COLO829 (cell line): ENCODE data around the gene PSTPIP1.

Experiments
- DNase-seq: peaks from one replicate; pipeline ENCODE4 v3.0.0; 2012; ENCODE audit warnings: low spot score

Gene PSTPIP1

GRCh38 chr15:76978522-76979330 is 16.2 kb upstream of the PSTPIP1 start:
- DNase-seq, result no peak

- no peak for DNase-seq
Measured at GRCh38 chr15:76979331-76979925, 15.5 kb upstream of the PSTPIP1 start.

- no peak for DNase-seq
Measured at GRCh38 chr15:76979996-76980520, 14.9 kb upstream of the PSTPIP1 start.

- DNase-seq, result no peak
Measured at GRCh38 chr15:76982356-76982755, 12.6 kb upstream of the PSTPIP1 start.

GRCh38 chr15:76982756-76983155 is 12.2 kb upstream of the PSTPIP1 start:
- DNase-seq, result no peak

DNA sequence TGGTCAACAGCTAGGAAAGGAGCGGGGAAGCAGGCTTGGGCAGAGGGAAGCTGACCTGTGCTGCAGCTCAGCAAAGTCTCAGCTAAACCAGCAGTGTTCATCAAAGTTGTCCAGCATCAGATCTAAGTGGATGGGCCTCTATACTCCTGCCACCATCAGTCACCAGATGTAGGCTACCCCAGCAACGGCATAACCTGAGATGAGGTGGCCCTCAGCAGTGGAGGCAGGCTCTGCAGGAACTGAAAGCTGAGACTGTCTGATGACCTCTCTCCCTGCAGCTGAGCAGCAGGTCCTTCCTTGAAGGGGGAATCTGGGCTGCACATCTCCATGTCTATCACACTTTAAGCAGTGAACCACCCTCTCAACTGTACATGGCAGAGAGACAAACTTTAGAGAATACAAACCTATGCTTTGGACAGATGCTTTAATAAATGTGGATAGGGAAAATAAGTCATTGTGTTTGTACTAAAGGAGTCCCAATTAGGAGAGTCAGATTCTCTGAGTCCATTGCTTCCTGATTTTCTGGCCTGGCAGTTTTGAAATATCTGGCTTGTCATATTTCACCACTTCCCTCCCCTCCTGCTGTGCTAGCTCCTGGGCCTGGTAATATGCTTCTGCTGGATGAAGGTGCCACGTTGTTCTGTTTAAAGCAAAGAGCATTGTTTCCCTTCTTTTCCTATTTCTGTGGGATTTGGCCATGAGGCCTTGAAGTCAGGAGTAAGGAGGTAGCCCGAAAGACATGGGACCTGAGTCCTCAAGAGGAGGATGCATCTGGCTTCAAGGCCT is 11.1 kb upstream of the PSTPIP1 start:
- no peak for DNase-seq

- no peak for DNase-seq
Measured at GRCh38 chr15:76986743-76987142, 8.2 kb upstream of the PSTPIP1 start.

DNA sequence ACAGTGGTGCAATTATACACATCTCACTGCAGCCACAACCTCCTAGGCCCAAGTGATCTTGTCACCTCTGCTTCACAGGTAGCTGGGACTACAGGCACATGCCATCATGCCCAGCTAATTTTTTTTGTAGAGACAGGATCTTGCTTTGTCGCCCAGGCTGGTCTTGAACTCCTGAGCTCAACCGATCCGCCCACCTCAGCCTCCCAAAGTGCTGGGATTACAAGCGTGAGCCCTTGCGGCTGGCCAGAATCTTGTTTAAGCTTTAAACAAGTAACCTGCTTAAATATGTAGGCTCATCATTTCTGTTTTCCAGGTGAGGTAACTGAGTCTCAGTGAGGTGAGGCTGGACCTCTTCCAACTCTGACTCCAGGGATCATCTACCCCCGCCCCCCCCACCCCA is 7.7 kb upstream of the PSTPIP1 start:
- DNase-seq, result no peak

- no peak for DNase-seq
Measured at GRCh38 chr15:76987896-76988860, 6.7 kb upstream of the PSTPIP1 start.

DNA sequence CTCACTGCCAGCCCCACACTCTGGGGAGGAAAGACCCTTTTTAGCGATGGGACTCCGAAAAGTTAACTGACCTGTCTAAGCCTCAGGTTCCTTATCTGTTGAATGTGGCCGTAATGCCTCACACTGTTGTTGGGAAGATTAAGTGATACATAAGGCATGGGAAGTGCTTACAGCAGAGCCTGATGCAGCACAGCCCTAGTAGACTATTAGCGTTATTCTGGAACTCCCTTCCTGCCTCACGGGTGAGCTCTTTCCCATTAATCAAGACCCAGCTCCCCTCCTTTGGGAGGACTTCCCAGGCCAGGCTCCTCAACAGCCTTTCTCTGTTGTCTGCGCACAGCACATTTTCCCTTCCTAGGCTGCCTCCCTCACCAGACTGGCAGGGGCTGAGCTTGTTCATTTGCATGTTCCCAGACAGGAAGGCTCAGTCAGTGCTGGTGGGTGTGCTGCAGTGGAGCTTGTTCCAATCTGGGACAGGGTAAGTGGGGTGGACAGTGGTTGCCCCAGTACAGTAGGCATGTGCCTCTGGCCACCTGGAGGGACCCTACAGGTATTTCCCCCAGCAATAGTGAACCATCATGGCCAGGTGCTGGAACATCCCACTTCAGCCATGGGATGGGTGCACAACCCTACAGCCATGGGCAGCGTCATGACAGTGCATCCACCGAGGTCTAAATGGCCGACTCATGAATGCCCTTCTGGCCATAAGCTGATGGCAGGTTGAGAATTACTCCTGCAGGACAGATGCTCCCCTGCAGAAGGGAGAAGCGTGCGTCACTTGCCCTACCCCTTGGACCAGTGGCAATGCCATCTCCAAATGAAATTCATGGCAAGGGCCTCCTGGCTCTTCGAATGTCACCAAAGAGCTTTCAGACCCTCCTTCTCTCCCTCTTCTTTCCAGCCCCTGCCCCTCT is 5.8 kb upstream of the PSTPIP1 start:
- no peak for DNase-seq

GRCh38 chr15:76991048-76991447 is 3.9 kb upstream of the PSTPIP1 start:
- no peak for DNase-seq

- DNase-seq, result no peak
Measured at GRCh38 chr15:76991741-76992645, 2.9 kb upstream of the PSTPIP1 start.

DNA sequence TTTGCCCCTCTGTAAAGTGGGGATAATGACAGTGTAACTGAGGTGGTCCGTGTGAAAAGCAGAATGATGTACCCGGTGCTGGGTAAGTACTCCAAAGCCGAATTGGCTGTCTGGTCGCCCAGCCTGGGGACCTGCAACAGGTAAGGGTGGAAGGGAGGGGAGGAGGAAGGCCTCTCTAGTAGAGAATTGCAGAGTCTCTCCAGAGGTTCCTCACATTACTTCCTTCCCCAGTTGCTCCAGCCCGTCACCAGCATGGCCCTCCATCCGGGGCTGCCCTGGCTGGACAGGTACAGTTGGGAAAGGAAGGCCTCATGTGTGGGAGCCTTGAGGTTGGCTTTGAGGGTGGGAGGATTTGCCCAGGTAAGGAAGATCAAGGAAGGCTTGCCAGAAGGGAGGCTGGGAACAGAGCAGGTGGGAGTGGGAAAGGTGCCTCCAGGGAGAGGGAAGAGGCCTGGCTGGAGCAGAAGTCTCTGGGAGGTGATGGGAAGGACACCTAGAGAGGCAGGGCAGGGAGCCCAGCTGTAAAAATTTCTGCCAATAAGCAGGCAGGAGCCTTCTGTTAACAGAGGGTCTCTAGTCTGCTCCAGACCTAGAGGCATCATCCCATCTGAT is 1.7 kb upstream of the PSTPIP1 start:
- DNase-seq, result no peak

DNA sequence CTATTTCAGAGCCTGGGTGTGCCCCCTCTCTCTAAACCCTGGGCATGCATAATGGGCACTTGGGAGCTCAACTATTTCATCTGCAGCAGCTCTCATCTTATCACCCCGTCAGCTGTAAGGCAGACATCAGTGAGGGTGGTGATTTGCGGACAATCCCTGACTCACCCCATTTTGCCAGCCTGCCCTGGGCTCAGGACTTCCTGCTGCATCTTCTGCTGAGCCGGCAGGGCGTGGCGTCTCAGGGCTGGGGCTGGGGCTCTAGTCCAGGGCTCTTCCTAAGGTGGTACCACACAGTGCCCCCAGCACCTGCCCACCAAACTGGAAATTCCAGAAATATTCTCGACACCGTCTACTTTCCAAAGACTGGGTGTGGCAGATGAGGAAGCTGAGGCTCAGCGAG is 925 bp upstream of the PSTPIP1 start:
- DNase-seq, result no peak

- DNase-seq, result no peak
Measured at GRCh38 chr15:76994496-76994895, 430 bp upstream of the PSTPIP1 start.

DNA sequence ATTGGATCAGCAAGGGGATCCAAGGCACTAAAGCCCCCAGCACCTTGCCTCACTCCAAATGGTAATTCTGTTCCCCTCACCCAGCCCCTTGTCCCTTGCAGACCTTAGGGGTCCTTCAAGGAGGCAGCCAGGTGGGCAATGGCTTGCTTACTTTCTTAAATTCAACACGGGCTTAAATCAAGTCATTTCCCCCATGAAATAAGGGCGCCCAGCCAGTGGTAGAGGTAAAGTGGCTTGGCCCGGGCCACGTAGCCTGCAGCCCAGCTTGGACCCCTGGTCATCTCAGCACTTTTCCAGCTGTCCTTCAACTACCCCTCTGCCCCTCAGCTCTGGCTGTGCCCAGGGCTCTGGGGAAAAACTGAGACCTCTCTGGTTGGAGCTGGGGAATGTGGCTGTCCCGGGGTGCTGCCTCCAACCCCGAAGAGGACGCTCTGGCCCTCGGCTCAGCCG is 1.2 kb downstream of the PSTPIP1 start:
- no peak for DNase-seq

- no peak for DNase-seq
Measured at GRCh38 chr15:76996526-76997401, 1.8 kb downstream of the PSTPIP1 start.
